IMR-90 (cell line): Measurements from ENCODE around the gene ADAMTS9. TPM values are rescaled to one million over a fixed set of nuclear protein-coding genes. Genes with fewer than 3 reads are reported as not detected.
A peak's percentile ranks its signal among the peaks of the same experiment; 100 is the strongest.

Source experiments
- ATAC-seq: fragments of 200-7000 bp; cut with Tn5 transposase; 2 replicates; pipeline ENCODE4 v1.9.1; 2020; ENCODE audit warnings: low read depth, mild to moderate bottlenecking, moderate library complexity
- BruUV-seq: library from RNA; stranded (reverse); fragments of 400-500 nt; replicated peaks from 2 replicates; lab custom pipeline; 2021; lab: Mats Ljungman, UMichigan
- CTCF ChIA-PET: fragments of 300-600 bp; formaldehyde crosslinking; extraction: SDS; loops from one replicate; lab custom pipeline; 2021; ENCODE audit warnings: antibody characterized with exemption; lab: Yijun Ruan, JAX
- POLR2A ChIA-PET: fragments of 300-600 bp; sonication (Branson Sonifier 250); formaldehyde crosslinking; loops from one replicate; lab custom pipeline; 2022; ENCODE audit warnings: antibody characterized with exemption; ENCODE audit not compliant: unreplicated experiment; lab: Charles Lee
- DNase-seq: peaks from one replicate; pipeline ENCODE4 v3.0.0; 2013
- H2AFZ ChIP-seq: replicated peaks from 2 replicates; pipeline ENCODE3; 2013; ENCODE audit warnings: low read length, mild to moderate bottlenecking; ENCODE audit not compliant: poor library complexity
- H2AK5ac ChIP-seq: 2 replicates; pipeline ENCODE4 v1.6.1; 2013; ENCODE audit warnings: low read depth, low read length, inconsistent platforms
- H2AK9ac ChIP-seq: replicated peaks from 2 replicates; pipeline ENCODE3; 2013; ENCODE audit warnings: mild to moderate bottlenecking, low read depth, low read length, moderate library complexity; ENCODE audit not compliant: poor library complexity
- H2BK120ac ChIP-seq: 2 replicates; pipeline ENCODE4 v1.6.1; 2013; ENCODE audit warnings: low read depth, low read length, inconsistent platforms
- H2BK15ac ChIP-seq: 3 replicates; pipeline ENCODE4 v1.6.1; 2013; ENCODE audit warnings: low read depth, low read length, inconsistent platforms
- H2BK20ac ChIP-seq: 2 replicates; pipeline ENCODE4 v1.6.1; 2013; ENCODE audit warnings: low read depth, mild to moderate bottlenecking, inconsistent platforms, low read length, moderate library complexity
- H2BK5ac ChIP-seq: 2 replicates; pipeline ENCODE4 v1.6.1; 2013; ENCODE audit warnings: mild to moderate bottlenecking, low read depth, low read length, inconsistent platforms; ENCODE audit not compliant: poor library complexity, severe bottlenecking
- H3K14ac ChIP-seq: replicated peaks from 2 replicates; pipeline ENCODE4 v1.6.1; 2013; ENCODE audit warnings: low read depth, low read length, inconsistent platforms
- H3K18ac ChIP-seq: 2 replicates; pipeline ENCODE4 v1.6.1; 2013; ENCODE audit warnings: low read depth, low read length, control low read depth
- H3K23ac ChIP-seq: 2 replicates; pipeline ENCODE4 v1.6.1; 2013; ENCODE audit warnings: low read depth, low read length, inconsistent platforms
- H3K27ac ChIP-seq: 2 replicates; pipeline ENCODE4 v1.5.1; 2013; ENCODE audit warnings: mild to moderate bottlenecking, control low read depth, low read length; ENCODE audit not compliant: insufficient read depth
- H3K27me3 ChIP-seq: 2 replicates; pipeline ENCODE4 v1.6.1; 2013; ENCODE audit warnings: low read length; ENCODE audit not compliant: control insufficient read depth, insufficient read depth
- H3K36me3 ChIP-seq: 2 replicates; pipeline ENCODE4 v1.6.1; 2013; ENCODE audit warnings: low read length, mixed read lengths; ENCODE audit not compliant: control insufficient read depth, insufficient read depth
- H3K4ac ChIP-seq: 2 replicates; pipeline ENCODE4 v1.6.1; 2013; ENCODE audit warnings: low read depth, low read length, inconsistent platforms
- H3K4me1 ChIP-seq: 2 replicates; pipeline ENCODE4 v1.6.1; 2013; ENCODE audit warnings: low read length, mixed read lengths; ENCODE audit not compliant: control insufficient read depth, insufficient read depth
- H3K4me2 ChIP-seq: 2 replicates; pipeline ENCODE4 v1.6.1; 2013; ENCODE audit warnings: low read depth, mild to moderate bottlenecking, control low read depth, low read length, moderate library complexity
- H3K4me3 ChIP-seq: 2 replicates; pipeline ENCODE4 v1.5.1; 2013; ENCODE audit warnings: low read depth, mild to moderate bottlenecking, control low read depth, low read length, moderate library complexity; ENCODE audit not compliant: insufficient read depth
- H3K56ac ChIP-seq: 2 replicates; pipeline ENCODE4 v1.6.1; 2013; ENCODE audit warnings: low read length, inconsistent platforms; ENCODE audit not compliant: insufficient read depth; ENCODE audit errors: extremely low read depth
- H3K79me1 ChIP-seq, 2 experiments: 2 replicates each; pipeline ENCODE4 v1.6.1; 2013; ENCODE audit warnings: low read length in 2 of 2, inconsistent platforms in 1 of 2, low read depth in 1 of 2
- H3K9ac ChIP-seq: 2 replicates; pipeline ENCODE4 v1.6.1; 2013; ENCODE audit warnings: low read depth, low read length, control low read depth
- H3K9me1 ChIP-seq: 2 replicates; pipeline ENCODE4 v1.6.1; 2013; ENCODE audit warnings: low read length, inconsistent platforms; ENCODE audit not compliant: insufficient read depth
- H3K9me3 ChIP-seq: 2 replicates; pipeline ENCODE4 v1.6.1; 2013; ENCODE audit warnings: low read length; ENCODE audit not compliant: control insufficient read depth, insufficient read depth
- H4K20me1 ChIP-seq: 2 replicates; pipeline ENCODE4 v1.6.1; 2013; ENCODE audit warnings: low read length, inconsistent platforms; ENCODE audit not compliant: insufficient read depth
- H4K5ac ChIP-seq: 2 replicates; pipeline ENCODE4 v1.6.1; 2013; ENCODE audit warnings: mild to moderate bottlenecking, low read depth, low read length, control low read depth
- H4K8ac ChIP-seq, 2 experiments: 2 replicates each; pipeline ENCODE4 v1.6.1; 2013; ENCODE audit warnings: low read depth in 2 of 2, low read length in 2 of 2, control low read depth in 1 of 2, inconsistent platforms in 1 of 2
- H4K91ac ChIP-seq: 2 replicates; pipeline ENCODE4 v1.6.1; 2013; ENCODE audit warnings: low read depth, low read length, inconsistent platforms; ENCODE audit not compliant: insufficient read depth
- BHLHE40 ChIP-seq: fragments of 150-350 bp; IDR thresholded peaks from 2 replicates; pipeline ENCODE4 v1.6.1; 2016; ENCODE audit warnings: mild to moderate bottlenecking, low read depth, low read length
- CEBPB ChIP-seq: IDR thresholded peaks from 2 replicates; pipeline ENCODE4 v1.6.1; 2012; ENCODE audit warnings: low read depth, low read length, improper control_type of control experiment
- CHD1 ChIP-seq: IDR thresholded peaks from 2 replicates; pipeline ENCODE4 v1.6.1; 2012; ENCODE audit warnings: low read depth, low read length, improper control_type of control experiment
- ELK1 ChIP-seq: fragments of 150-350 bp; IDR thresholded peaks from 2 replicates; pipeline ENCODE4 v1.6.1; 2016; ENCODE audit warnings: low read depth, mild to moderate bottlenecking, low read length, moderate library complexity, borderline replicate concordance
- FOS ChIP-seq: fragments of 150-350 bp; IDR thresholded peaks from 2 replicates; pipeline ENCODE4 v1.6.1; 2016; ENCODE audit warnings: low read depth, low read length
- MAFK ChIP-seq: IDR thresholded peaks from 2 replicates; pipeline ENCODE4 v1.6.1; 2012; ENCODE audit warnings: low read depth, low read length, improper control_type of control experiment
- MAZ ChIP-seq: IDR thresholded peaks from 2 replicates; pipeline ENCODE4 v1.6.1; 2012; ENCODE audit warnings: low read depth, mild to moderate bottlenecking, low read length, improper control_type of control experiment, moderate library complexity, borderline replicate concordance
- MXI1 ChIP-seq: IDR thresholded peaks from 2 replicates; pipeline ENCODE4 v1.6.1; 2012; ENCODE audit warnings: low read depth, mild to moderate bottlenecking, low read length, moderate library complexity, borderline replicate concordance
- NFE2L2 ChIP-seq: fragments of 150-350 bp; IDR thresholded peaks from 2 replicates; pipeline ENCODE4 v1.6.1; 2016; ENCODE audit warnings: low read depth, mild to moderate bottlenecking, low read length
- POLR2A ChIP-seq: IDR thresholded peaks from 2 replicates; pipeline ENCODE4 v1.6.1; 2012; ENCODE audit warnings: mild to moderate bottlenecking, low read depth, low read length
- RAD21 ChIP-seq: IDR thresholded peaks from 2 replicates; pipeline ENCODE4 v1.6.1; 2012; ENCODE audit warnings: low read length, improper control_type of control experiment
- RCOR1 ChIP-seq: IDR thresholded peaks from 2 replicates; pipeline ENCODE4 v1.6.1; 2012; ENCODE audit warnings: mild to moderate bottlenecking, low read length, improper control_type of control experiment; ENCODE audit not compliant: insufficient replicate concordance
- RFX5 ChIP-seq: IDR thresholded peaks from 2 replicates; pipeline ENCODE4 v1.8.0; 2012; ENCODE audit warnings: low read depth, mild to moderate bottlenecking, low read length, moderate library complexity
- SMC3 ChIP-seq: fragments of 150-350 bp; IDR thresholded peaks from 2 replicates; pipeline ENCODE4 v1.6.1; 2016; ENCODE audit warnings: low read depth, mild to moderate bottlenecking, antibody characterized with exemption, low read length, moderate library complexity
- USF2 ChIP-seq: fragments of 150-350 bp; IDR thresholded peaks from 2 replicates; pipeline ENCODE4 v1.6.1; 2017; ENCODE audit warnings: mild to moderate bottlenecking, antibody characterized with exemption, low read length, low read depth
- WGBS, 2 experiments: methylation state at CpG; one replicate each; pipeline versions ENCODE4 v1.1.5 to v1.1.7; 2013; ENCODE audit warnings: missing lambda C conversion rate in 2 of 2; ENCODE audit not compliant: insufficient read length in 1 of 2; ENCODE audit errors: extremely low coverage in 2 of 2; 5-methylcytosine and 5-hydroxymethylcytosine counted together
- dilution Hi-C: fragments of 300-500 bp; cut with HindIII; formaldehyde crosslinking; loops from one replicate; pipeline ENCODE4 v1.14.3; 2018; ENCODE audit warnings: low sequenced_read_pairs; ENCODE audit not compliant: unreplicated experiment
- in situ Hi-C: fragments of 300-500 bp; cut with MboI; formaldehyde crosslinking; loops from 3 replicates; pipeline ENCODE4 v1.14.3; 2019; ENCODE audit warnings: low sequenced_read_pairs, inconsistent platforms, mixed read lengths
- intact Hi-C: fragments of 100-400 bp; cut with micrococcal nuclease; formaldehyde crosslinking; loops from 2 replicates; pipeline ENCODE4 v1.10.0; 2022
- polyA plus RNA-seq, 3 experiments: library from polyadenylated mRNA; depleted of rRNA; stranded (reverse); fragments of >200 nt; gene quantifications; 2 replicates each; pipeline ENCODE4 v1.2.3, GENCODE V29; 2012; ENCODE audit warnings: low replicate concordance in 1 of 3
- total RNA-seq: library from RNA; depleted of rRNA; stranded (reverse); fragments of >200 nt; gene quantifications from 2 replicates; pipeline ENCODE4 v1.2.3, GENCODE V29; 2012
- TF ChIP-seq, protein P1 (sequence below): conservative IDR thresholded peaks from 2 replicates; pipeline ENCODE4 v1.5.1; 2012; ENCODE audit warnings: mild to moderate bottlenecking, low read depth, low read length, improper control_type of control experiment

The ADAMTS9 gene
- total and polyA plus RNA-seq, 2 of the 4 experiments (the other 2 are of a cell fraction) = 0.55 to 1.1 TPM

GRCh38 chr3:64490180-64490724 is 197.5 kb downstream of the ADAMTS9 start:
- intact Hi-C loops = no loop called here
- H2BK15ac ChIP-seq = peak overlapping the region; percentile 2; the same call in 2 of the 3 replicates
- H3K14ac ChIP-seq = no peak overlapping the region; the same call in 1 of the 2 replicates
- peaks cover 14% of the 10 kb centered on the region for H3K9me1 ChIP-seq
- no peaks in the 10 kb centered on the region for H3K79me1 ChIP-seq
- H3K27ac ChIP-seq = no peak overlapping the region
- peaks cover 5% of the 10 kb centered on the region; the same call in 1 of the 2 replicates for H3K27me3 ChIP-seq
- DNase-seq (no peak), ATAC-seq (no peak)
- 89% methylated on average over 3 of the region's 6 CpGs; no CpG with 5 or more reads in 1 of the 2 experiments for WGBS, 2 experiments
- peak overlapping the region; percentile 82 for H4K91ac ChIP-seq
- H3K18ac ChIP-seq = peak overlapping the region; percentile 22; the same call in 1 of the 2 replicates
- H3K9me3 ChIP-seq = no peaks in the 10 kb centered on the region
- ChIA-PET POLR2A (no interaction called here), CTCF (no interaction called here)
- TF ChIP-seq BHLHE40 (no peak), FOS (no peak), ELK1 (no peak), RCOR1 (no peak), MAFK (no peak), RFX5 (no peak), SMC3 (no peak), MXI1 (no peak), USF2 (no peak), CEBPB (no peak), RAD21 (no peak), MAZ (no peak), NFE2L2 (no peak), CHD1 (no peak), POLR2A (no peak)
- TF ChIP-seq, protein P1, sequence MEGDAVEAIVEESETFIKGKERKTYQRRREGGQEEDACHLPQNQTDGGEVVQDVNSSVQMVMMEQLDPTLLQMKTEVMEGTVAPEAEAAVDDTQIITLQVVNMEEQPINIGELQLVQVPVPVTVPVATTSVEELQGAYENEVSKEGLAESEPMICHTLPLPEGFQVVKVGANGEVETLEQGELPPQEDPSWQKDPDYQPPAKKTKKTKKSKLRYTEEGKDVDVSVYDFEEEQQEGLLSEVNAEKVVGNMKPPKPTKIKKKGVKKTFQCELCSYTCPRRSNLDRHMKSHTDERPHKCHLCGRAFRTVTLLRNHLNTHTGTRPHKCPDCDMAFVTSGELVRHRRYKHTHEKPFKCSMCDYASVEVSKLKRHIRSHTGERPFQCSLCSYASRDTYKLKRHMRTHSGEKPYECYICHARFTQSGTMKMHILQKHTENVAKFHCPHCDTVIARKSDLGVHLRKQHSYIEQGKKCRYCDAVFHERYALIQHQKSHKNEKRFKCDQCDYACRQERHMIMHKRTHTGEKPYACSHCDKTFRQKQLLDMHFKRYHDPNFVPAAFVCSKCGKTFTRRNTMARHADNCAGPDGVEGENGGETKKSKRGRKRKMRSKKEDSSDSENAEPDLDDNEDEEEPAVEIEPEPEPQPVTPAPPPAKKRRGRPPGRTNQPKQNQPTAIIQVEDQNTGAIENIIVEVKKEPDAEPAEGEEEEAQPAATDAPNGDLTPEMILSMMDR = no peak
- H3K4me1 ChIP-seq = peaks cover 6% of the 10 kb centered on the region; the same call in 1 of the 2 replicates
- no peak overlapping the region for H2AK9ac ChIP-seq
- H3K4ac ChIP-seq = peak overlapping the region; percentile 89
- H4K5ac ChIP-seq = peak overlapping the region; percentile 12; the same call in 1 of the 2 replicates
- H2BK120ac ChIP-seq = peak overlapping the region; percentile 82
- dilution Hi-C loops = no loop called here
- no peak overlapping the region for H2AFZ ChIP-seq
- in situ Hi-C loops = no loop called here
- peak overlapping the region; percentile 94 for H2BK20ac ChIP-seq
- H4K8ac ChIP-seq = no peak overlapping the region
- H3K4me2 ChIP-seq = no peak overlapping the region
- peak overlapping the region; percentile 38; the same call in 1 of the 2 replicates for H2AK5ac ChIP-seq
- H3K36me3 ChIP-seq = no peaks in the 10 kb centered on the region
- H3K4me3 ChIP-seq = no peak overlapping the region
- H3K9ac ChIP-seq = no peak overlapping the region
- H3K56ac ChIP-seq = no peak overlapping the region
- H2BK5ac ChIP-seq = no peak overlapping the region
- BruUV-seq = no TSS peak
- 0 out of 2 replicates have a peak overlapping the region, but pooled peaks have one; percentile 32 for H3K23ac ChIP-seq
- H4K20me1 ChIP-seq = no peaks in the 10 kb centered on the region
